Upper lobe of left lung (tissue), 4 donors: ENCODE measurements around the gene INTS4.

Experiments
- POLR2A ChIP-seq, 4 donors: fragments of 450-650 bp; IDR thresholded peaks; one replicate each; pipeline ENCODE4 v1.5.1; 2016 to 2017; ENCODE audit warnings: antibody characterized with exemption in 4 of 4, mild to moderate bottlenecking in 2 of 4
- POLR2AphosphoS5 ChIP-seq, 2 donors: sonication (generic); formaldehyde crosslinking; IDR thresholded peaks; one replicate each; pipeline ENCODE4 v1.5.1; 2017; ENCODE audit warnings: antibody characterized with exemption in 2 of 2
- TF ChIP-seq, protein P1 (sequence below), 6 experiments: fragments of 450-650 bp in 4 of 6; fragments of 200-600 bp in 2 of 6; sonication (generic) in 2 of 6; IDR thresholded peaks; one replicate each; pipeline ENCODE4 v1.5.1; 2016 to 2019; ENCODE audit warnings: antibody characterized with exemption in 6 of 6

- TF ChIP-seq, protein P1, sequence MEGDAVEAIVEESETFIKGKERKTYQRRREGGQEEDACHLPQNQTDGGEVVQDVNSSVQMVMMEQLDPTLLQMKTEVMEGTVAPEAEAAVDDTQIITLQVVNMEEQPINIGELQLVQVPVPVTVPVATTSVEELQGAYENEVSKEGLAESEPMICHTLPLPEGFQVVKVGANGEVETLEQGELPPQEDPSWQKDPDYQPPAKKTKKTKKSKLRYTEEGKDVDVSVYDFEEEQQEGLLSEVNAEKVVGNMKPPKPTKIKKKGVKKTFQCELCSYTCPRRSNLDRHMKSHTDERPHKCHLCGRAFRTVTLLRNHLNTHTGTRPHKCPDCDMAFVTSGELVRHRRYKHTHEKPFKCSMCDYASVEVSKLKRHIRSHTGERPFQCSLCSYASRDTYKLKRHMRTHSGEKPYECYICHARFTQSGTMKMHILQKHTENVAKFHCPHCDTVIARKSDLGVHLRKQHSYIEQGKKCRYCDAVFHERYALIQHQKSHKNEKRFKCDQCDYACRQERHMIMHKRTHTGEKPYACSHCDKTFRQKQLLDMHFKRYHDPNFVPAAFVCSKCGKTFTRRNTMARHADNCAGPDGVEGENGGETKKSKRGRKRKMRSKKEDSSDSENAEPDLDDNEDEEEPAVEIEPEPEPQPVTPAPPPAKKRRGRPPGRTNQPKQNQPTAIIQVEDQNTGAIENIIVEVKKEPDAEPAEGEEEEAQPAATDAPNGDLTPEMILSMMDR (IDR thresholded peaks at IDR 0.05): no peak
- TF ChIP-seq POLR2AphosphoS5 (IDR thresholded peaks at IDR 0.05) (no peak), POLR2A (IDR thresholded peaks at IDR 0.05) (no peak)
These were observed 108.1 kb downstream of the INTS4 start for GRCh38 chr11:77886401-77886800.
